Natural killer cell treated with Interleukin-12 subunit alpha and Interleukin-12 subunit beta and Interleukin-15 and Interleukin-18, amount 100 ng/mL, for 72 hours (primary cell): Measurements from ENCODE around the gene DNAJB12. TPM values are rescaled to one million over a fixed set of nuclear protein-coding genes. Genes with fewer than 3 reads are reported as not detected.
A peak's percentile ranks its signal among the peaks of the same experiment; 100 is the strongest.
"Not testable (repeated sequence)": the region's sequence is repeated elsewhere in the genome, so short reads cannot be mapped to it uniquely, and the experiment has no call there.

Experiments
- ATAC-seq, 2 donors: fragments of 150-1000 bp; cut with Tn5 transposase in 1 of 2; sonication (Bioruptor Pico), chemical (Tn5 transposase) in 1 of 2; 2 replicates each; pipeline ENCODE4 v1.10.0; 2021
- DNase-seq: peaks from one replicate; pipeline ENCODE4 v3.0.0; 2022; ENCODE audit warnings: low spot score
- H3K27ac Mint-ChIP-seq, 2 donors: 1 replicate in 1 of 2; 2 replicates in 1 of 2; pipeline ENCODE4 v1.8.0; 2022; ENCODE audit warnings: mixed read lengths in 2 of 2, mild to moderate bottlenecking in 1 of 2, moderate library complexity in 1 of 2
- H3K27me3 Mint-ChIP-seq, 2 donors: 1 replicate in 1 of 2; 2 replicates in 1 of 2; pipeline ENCODE4 v1.8.0; 2022; ENCODE audit warnings: mixed read lengths in 2 of 2
- H3K36me3 Mint-ChIP-seq: one replicate; pipeline ENCODE4 v1.8.0; 2022; ENCODE audit warnings: mixed read lengths
- H3K4me1 Mint-ChIP-seq, 2 donors: 1 replicate in 1 of 2; 2 replicates in 1 of 2; pipeline ENCODE4 v1.8.0; 2022; ENCODE audit warnings: low read depth in 2 of 2, mixed read lengths in 2 of 2, mild to moderate bottlenecking in 1 of 2
- H3K4me3 Mint-ChIP-seq: one replicate; pipeline ENCODE4 v1.8.0; 2022; ENCODE audit warnings: mixed read lengths
- H3K9me3 Mint-ChIP-seq: 2 replicates; pipeline ENCODE4 v1.8.0; 2022; ENCODE audit warnings: mixed read lengths
- total RNA-seq, 2 donors: library from RNA; stranded (reverse); gene quantifications; one replicate each; pipeline ENCODE4 v1.2.3, GENCODE V29; 2022

The DNAJB12 gene
- total RNA-seq, 2 donors from 2014 or later = 39.5 to 39.7 TPM

GRCh38 chr10:72332423-72333111, 22.2 kb downstream of the DNAJB12 start:
- ATAC-seq (no peak), DNase-seq (no peak)
- peaks cover 79 to 81% of the 10 kb centered on the region in 2 donors for H3K4me1 Mint-ChIP-seq
- H3K9me3 Mint-ChIP-seq = no peaks in the 10 kb centered on the region
- H3K4me3 Mint-ChIP-seq = peak overlapping the region; percentile 76
- peak overlapping the region; percentile 92 for H3K27ac Mint-ChIP-seq
- peaks cover under 1% of the 10 kb centered on the region for H3K36me3 Mint-ChIP-seq
- no peaks in the 10 kb centered on the region for H3K27me3 Mint-ChIP-seq

- H3K27me3 Mint-ChIP-seq = no peaks in the 10 kb centered on the region
- H3K9me3 Mint-ChIP-seq = no peaks in the 10 kb centered on the region
- peak overlapping the region; percentile 92 for H3K27ac Mint-ChIP-seq
- peak; percentile 95 for DNase-seq
- H3K4me1 Mint-ChIP-seq = peaks cover 78 to 79% of the 10 kb centered on the region in 2 donors
- H3K4me3 Mint-ChIP-seq = peak overlapping the region; percentile 76
- peaks cover 2% of the 10 kb centered on the region for H3K36me3 Mint-ChIP-seq
- peak; percentile 89 for ATAC-seq
These were observed 22.9 kb downstream of the DNAJB12 start for GRCh38 chr10:72331575-72332422.

GRCh38 chr10:72330069-72330426, 24.7 kb downstream of the DNAJB12 start:
- DNase-seq = no peak
- peak overlapping the region; percentile 92 for H3K27ac Mint-ChIP-seq
- no peak for ATAC-seq
- H3K9me3 Mint-ChIP-seq = no peaks in the 10 kb centered on the region
- H3K4me1 Mint-ChIP-seq = peaks cover 66 to 67% of the 10 kb centered on the region in 2 donors
- H3K4me3 Mint-ChIP-seq = peak overlapping the region; percentile 47
- no peaks in the 10 kb centered on the region for H3K27me3 Mint-ChIP-seq
- H3K36me3 Mint-ChIP-seq = peaks cover 4% of the 10 kb centered on the region

- peaks cover 61 to 65% of the 10 kb centered on the region in 2 donors for H3K4me1 Mint-ChIP-seq
- H3K36me3 Mint-ChIP-seq = peaks cover 4% of the 10 kb centered on the region
- H3K27me3 Mint-ChIP-seq = no peaks in the 10 kb centered on the region
- peak overlapping the region; percentile 47 for H3K4me3 Mint-ChIP-seq
- H3K27ac Mint-ChIP-seq = peak overlapping the region; percentile 92
- DNase-seq (no peak), ATAC-seq (no peak)
- no peaks in the 10 kb centered on the region for H3K9me3 Mint-ChIP-seq
These were observed 25.2 kb downstream of the DNAJB12 start for GRCh38 chr10:72329290-72330068.

GRCh38 chr10:72328829-72329204, 25.9 kb downstream of the DNAJB12 start:
- no peak for ATAC-seq

GRCh38 chr10:72328045-72328828, 26.5 kb downstream of the DNAJB12 start:
- no peaks in the 10 kb centered on the region for H3K9me3 Mint-ChIP-seq
- peaks cover 4% of the 10 kb centered on the region for H3K36me3 Mint-ChIP-seq
- DNase-seq (no peak), ATAC-seq (no peak)
- peaks cover 57 to 60% of the 10 kb centered on the region in 2 donors for H3K4me1 Mint-ChIP-seq
- H3K4me3 Mint-ChIP-seq = peak overlapping the region; percentile 99
- H3K27ac Mint-ChIP-seq = peak overlapping the region; percentile 89 to 92
- no peaks in the 10 kb centered on the region for H3K27me3 Mint-ChIP-seq

More at GRCh38 chr10:72328829-72329204, 25.9 kb downstream of the DNAJB12 start:
- peaks cover 60 to 62% of the 10 kb centered on the region in 2 donors for H3K4me1 Mint-ChIP-seq
- H3K9me3 Mint-ChIP-seq = no peaks in the 10 kb centered on the region
- peak overlapping the region; percentile 99 for H3K4me3 Mint-ChIP-seq
- DNase-seq = no peak
- peaks cover 4% of the 10 kb centered on the region for H3K36me3 Mint-ChIP-seq
- H3K27ac Mint-ChIP-seq = peak overlapping the region; percentile 89 to 92
- no peaks in the 10 kb centered on the region for H3K27me3 Mint-ChIP-seq

- peak; percentile 45 to 52 for ATAC-seq
- Mint-ChIP-seq H3K4me1 (peaks cover 56 to 63% of the 10 kb centered on the region in 2 donors), H3K4me3 (peak overlapping the region; percentile 99), H3K27ac (peak overlapping the region; percentile 89 to 92)
- not testable (repeated sequence) for H3K9me3 Mint-ChIP-seq, H3K27me3 Mint-ChIP-seq, DNase-seq, H3K36me3 Mint-ChIP-seq
These were observed 27.8 kb downstream of the DNAJB12 start for GRCh38 chr10:72326665-72327603.

- peaks cover 51 to 56% of the 10 kb centered on the region in 2 donors for H3K4me1 Mint-ChIP-seq
- H3K27ac Mint-ChIP-seq, H3K27me3 Mint-ChIP-seq, DNase-seq, H3K36me3 Mint-ChIP-seq, H3K9me3 Mint-ChIP-seq, ATAC-seq, H3K4me3 Mint-ChIP-seq: not testable (repeated sequence)
These were observed 29.2 kb downstream of the DNAJB12 start for GRCh38 chr10:72325243-72326175.

- DNase-seq (no peak), ATAC-seq (no peak)
- no peaks in the 10 kb centered on the region for H3K9me3 Mint-ChIP-seq
- peaks cover 4% of the 10 kb centered on the region for H3K36me3 Mint-ChIP-seq
- H3K27me3 Mint-ChIP-seq = no peaks in the 10 kb centered on the region
- H3K4me1 Mint-ChIP-seq = peaks cover 52 to 53% of the 10 kb centered on the region in 2 donors
- H3K4me3 Mint-ChIP-seq = no peak overlapping the region
- peak overlapping the region; percentile 39 to 76 for H3K27ac Mint-ChIP-seq
These were observed 30.9 kb downstream of the DNAJB12 start for GRCh38 chr10:72323771-72324191.

- Mint-ChIP-seq H3K4me3 (no peak overlapping the region), H3K4me1 (peaks cover 53% of the 10 kb centered on the region in 2 donors), H3K36me3 (peaks cover 4% of the 10 kb centered on the region), H3K27me3 (no peaks in the 10 kb centered on the region), H3K27ac (peak overlapping the region; percentile 39 to 76), H3K9me3 (no peaks in the 10 kb centered on the region)
- ATAC-seq (no peak), DNase-seq (no peak)
These were observed 31.5 kb downstream of the DNAJB12 start for GRCh38 chr10:72323108-72323749.
